NCI-H748 (cell line): ENCODE data around the gene ZNF74.
"Not testable (repeated sequence)": the region's sequence is repeated elsewhere in the genome, so short reads cannot be mapped to it uniquely, and the experiment has no call there.

Experiments
- DNase-seq: peaks from one replicate; lab custom pipeline; 2025; ENCODE audit not compliant: unreplicated experiment; lab: John Stamatoyannopoulos, UW

Gene ZNF74

DNA sequence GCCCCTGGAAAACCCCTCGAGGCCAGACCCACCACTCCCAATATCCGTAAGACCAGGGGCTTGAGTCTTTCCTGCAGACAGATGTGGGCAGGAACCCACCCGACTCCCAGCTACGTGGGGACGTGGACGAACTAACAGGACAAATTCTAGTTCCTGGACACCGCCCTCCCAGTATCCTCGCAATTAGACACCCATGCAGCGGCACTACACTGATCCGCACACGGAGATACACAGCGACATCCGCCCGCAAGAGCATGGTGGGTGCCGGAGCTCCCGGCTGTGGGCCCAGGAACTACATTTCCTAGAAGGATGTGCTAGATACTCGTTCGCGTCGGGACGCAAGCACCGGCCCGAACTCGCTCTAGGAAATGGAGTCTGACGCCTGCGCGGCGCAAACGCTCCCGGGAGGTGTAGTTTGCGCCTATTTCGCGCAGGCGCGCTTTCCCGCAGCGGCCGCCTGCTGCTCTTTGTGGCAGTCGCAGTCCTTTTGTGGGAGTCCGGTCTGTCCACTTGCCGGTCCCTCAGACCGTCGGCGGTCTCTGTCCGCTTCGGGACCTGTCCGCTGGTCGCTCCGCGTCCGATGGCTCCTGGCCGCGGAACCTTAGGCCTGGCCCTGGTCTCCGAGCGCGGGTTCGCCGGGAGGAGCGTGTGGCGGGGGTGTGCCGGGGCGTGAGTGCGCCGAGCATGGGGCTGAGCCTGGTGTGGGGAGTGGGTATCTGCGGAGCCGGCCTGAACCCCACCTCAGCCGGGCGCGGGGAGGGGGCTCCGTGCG lies at the start of gene ZNF74:
ZNF74 (plus strand) TSS at position 447 of the 772 bp plus-strand sequence. CDS start 478 bp downstream, outside the sequence.
- DNase-seq = peak; percentile 88

GRCh38 chr22:20346553-20346952 lies 47.4 kb upstream of the ZNF74 start:
- not testable (repeated sequence) for DNase-seq

DNA sequence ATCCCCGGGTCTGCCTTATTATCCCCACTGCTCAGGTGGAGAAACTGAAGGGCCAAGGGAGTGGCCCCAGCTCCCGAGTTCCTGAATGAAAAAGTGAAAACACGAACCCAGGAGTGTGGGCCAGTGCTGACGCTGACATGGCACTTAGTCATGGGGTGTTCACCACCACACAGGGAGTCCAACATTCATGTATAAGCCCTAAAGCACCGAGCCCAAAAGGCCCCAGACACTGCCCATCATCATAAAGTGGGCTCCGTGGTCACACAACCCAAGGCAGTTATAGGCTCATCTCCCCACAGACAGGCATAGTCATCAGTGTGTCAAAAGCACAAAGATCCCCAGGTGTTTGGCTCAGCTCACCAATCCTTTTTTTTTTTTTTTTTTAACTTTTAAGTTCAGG lies 41.4 kb upstream of the ZNF74 start:
- not testable (repeated sequence) for DNase-seq

DNA sequence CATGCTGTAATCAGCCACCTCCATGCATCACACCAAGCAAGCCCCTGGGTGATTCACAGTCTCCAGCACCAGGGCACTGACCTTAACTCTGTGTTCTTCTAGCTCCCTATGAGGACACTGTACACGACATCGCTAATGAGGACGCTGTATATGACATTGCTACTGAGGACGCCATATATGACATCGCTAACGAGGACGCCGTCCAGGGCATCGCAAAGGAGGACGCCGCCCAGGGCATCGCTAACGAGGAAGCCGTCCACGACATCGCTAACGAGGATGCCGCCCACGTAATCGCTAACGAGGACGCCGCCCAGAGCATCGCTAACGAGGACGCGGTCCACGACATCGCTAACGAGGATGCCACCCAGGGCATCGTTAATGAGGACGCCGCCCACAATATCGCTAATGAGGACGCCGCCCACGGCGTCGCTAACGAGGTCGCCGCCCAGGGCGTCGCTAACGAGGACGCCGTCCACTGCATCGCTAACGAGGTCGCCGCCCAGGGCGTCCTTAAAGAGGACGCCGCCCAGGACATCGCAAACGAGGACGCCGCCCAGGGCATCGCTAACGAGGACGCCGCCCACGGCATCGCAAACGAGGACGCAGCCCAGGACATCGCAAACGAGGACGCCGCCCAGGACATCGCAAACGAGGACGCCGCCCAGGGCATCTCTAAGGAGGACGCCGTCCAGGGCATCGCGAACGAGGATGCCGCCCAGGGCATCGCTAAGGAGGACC lies 39.5 kb upstream of the ZNF74 start:
- DNase-seq = no peak

DNA sequence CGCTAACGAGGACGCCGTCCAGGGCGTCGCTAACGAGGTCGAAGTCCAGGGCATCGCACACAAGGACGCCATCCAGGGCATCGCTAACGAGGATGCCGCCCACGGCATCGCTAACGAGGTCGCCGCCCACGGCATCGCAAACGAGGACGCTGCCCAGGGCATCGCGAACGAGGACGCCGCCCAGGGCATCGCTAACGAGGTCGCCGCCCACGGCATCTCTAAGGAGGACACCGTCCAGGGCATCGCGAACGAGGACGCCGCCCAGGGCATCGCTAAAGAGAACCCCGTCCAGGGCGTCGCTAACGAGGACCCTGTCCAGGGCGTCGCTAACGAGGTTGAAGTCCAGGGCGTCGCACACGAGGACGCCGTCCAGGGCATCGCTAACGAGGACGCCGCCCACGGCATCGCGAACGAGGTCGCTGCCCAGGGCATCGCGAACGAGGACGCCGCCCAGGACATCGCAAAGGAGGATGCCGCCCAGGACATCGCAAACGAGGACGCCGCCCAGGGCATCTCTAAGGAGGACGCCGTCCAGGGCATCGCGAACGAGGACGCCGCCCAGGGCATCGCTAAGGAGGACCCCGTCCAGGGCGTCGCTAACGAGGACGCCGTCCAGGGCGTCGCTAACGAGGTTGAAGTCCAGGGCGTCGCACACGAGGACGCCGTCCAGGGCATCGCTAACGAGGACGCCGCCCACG lies 37.9 kb upstream of the ZNF74 start:
- DNase-seq = not testable (repeated sequence)

DNA sequence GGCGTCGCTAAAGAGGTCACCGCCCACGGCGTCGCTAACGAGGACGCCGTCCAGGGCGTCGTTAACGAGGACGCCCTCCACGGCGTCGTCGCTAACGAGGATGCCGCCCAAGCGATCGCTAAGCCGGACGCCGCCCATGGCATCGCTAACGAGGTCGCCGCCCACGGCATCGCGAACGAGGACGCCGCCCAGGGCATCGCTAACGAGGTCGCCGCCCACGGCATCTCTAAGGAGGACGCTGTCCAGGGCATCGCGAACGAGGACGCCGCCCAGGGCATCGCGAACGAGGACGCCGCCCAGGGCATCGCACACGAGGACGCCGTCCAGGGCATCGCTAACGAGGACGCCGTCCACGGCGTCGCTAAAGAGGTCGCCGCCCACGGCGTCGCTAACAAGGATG lies 37.0 kb upstream of the ZNF74 start:
- not testable (repeated sequence) for DNase-seq

DNA sequence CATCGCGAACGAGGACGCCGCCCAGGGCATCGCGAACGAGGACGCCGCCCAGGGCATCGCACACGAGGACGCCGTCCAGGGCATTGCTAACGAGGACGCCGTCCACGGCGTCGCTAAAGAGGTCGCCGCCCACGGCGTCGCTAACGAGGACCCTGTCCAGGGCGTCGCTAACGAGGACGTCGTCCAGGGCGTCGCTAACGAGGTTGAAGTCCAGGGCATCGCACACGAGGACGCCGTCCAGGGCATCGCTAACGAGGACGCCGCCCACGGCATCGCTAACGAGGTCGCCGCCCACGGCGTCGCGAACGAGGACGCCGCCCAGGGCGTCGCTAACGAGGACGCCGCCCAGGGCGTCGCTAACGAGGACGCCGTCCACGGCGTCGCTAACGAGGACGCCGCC lies 36.0 kb upstream of the ZNF74 start:
- DNase-seq = not testable (repeated sequence)

DNA sequence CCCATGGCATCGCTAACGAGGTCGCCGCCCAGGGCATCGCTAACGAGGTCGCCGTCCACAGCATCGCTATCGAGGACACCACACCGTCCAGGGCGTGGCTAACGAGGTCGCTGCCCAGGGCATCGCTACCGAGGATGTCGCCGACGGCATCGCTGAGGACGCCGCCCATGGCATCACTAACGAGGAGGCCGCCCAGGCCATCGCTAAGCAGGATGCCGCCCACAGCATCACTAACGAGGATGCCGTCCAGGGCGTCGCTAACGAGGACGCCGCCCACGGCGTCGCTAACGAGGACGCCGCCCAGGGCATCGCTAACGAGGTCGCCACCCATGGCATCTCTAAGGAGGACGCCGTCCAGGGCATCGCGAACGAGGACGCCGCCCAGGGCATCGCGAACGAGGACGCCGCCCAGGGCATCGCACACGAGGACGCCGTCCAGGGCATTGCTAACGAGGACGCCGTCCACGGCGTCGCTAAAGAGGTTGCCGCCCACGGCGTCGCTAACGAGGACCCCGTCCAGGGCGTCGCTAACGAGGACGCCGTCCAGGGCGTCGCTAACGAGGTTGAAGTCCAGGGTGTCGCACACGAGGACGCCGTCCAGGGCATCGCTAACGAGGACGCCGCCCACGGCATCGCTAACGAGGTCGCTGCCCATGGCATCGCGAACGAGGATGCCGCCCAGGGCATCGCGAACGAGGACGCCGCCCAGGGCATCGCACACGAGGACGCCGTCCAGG lies 35.3 kb upstream of the ZNF74 start:
- DNase-seq = not testable (repeated sequence)

DNA sequence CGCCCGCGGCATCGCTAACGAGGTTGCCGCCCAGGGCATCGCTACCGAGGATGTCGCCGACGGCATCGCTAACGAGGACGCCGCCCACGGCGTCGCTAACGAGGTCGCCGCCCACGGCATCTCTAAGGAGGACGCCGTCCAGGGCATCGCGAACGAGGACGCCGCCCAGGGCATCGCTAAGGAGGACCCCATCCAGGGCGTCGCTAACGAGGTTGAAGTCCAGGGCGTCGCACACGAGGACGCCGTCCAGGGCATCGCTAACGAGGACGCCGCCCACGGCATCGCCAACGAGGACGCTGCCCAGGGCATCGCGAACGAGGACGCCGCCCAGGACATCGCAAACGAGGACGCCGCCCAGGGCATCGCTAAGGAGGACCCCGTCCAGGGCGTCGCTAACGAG lies 33.7 kb upstream of the ZNF74 start:
- not testable (repeated sequence) for DNase-seq

DNA sequence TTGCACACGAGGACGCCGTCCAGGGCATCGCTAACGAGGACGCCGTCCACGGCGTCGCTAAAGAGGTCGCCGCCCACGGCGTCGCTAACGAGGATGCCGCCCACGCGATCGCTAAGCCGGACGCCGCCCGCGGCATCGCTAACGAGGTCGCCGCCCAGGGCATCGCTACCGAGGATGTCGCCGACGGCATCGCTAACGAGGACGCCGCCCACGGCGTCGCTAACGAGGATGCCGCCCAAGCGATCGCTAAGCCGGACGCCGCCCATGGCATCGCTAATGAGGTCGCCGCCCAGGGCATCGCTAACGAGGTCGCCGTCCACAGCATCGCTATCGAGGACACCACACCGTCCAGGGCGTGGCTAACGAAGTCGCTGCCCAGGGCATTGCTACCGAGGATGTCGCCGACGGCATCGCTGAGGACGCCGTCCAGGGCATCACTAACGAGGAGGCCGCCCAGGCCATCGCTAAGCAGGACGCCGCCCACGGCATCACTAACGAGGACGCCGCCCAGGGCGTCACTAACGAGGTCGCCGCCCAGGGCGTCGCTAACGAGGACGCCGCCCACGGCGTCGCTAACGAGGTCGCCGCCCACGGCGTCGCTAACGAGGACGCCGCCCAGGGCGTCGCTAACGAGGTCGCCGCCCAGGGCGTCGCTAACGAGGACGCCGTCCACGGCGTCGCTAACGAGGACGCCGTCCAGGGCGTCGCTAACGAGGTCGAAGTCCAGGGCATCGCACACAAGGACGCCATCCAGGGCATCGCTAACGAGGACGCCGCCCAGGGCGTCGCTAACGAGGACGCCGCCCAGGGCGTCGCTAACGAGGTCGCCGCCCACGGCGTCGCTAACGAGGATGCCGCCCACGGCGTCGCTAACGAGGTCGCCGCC lies 32.8 kb upstream of the ZNF74 start:
- DNase-seq = not testable (repeated sequence)

DNA sequence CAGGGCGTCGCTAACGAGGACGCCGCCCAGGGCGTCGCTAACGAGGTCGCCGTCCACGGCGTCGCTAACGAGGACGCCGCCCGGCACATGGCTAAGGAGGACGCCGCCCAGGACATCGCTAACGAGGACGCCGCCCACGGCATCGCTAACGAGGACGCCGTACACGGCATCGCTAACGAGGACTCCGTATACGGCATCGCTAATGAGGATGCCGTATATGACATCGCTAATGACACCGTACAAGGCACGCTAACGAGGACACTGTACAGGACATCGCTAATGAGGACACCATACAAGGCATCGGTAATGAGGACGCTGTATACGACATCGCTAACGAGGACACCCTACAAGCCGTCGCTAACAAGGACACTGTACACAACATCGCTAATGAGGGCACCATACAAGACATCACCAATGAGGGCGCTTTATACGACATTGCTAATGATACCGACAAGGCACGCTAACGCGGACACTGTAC lies 32.2 kb upstream of the ZNF74 start:
- DNase-seq = not testable (repeated sequence)

DNA sequence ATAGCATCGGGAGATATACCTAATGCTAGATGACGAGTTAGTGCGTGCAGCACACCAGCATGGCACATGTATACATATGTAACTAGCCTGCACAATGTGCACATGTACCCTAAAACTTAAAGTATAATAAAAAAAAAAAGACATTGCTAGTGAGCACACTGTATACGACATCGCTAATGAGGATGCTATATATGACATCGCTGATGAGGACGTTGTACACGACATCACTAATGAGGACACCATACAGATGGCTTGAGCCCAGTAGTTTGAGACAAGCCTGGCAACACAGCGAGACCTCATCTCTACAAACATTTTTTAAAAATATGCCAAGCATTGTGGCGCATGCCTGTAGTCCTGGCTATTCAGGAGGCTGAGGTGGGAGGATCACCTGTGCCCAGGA lies 31.5 kb upstream of the ZNF74 start:
- not testable (repeated sequence) for DNase-seq

- not testable (repeated sequence) for DNase-seq
Observed at GRCh38 chr22:20364335-20365260, 29.4 kb upstream of the ZNF74 start.

GRCh38 chr22:20366841-20367240 lies 27.1 kb upstream of the ZNF74 start:
- not testable (repeated sequence) for DNase-seq

- DNase-seq = not testable (repeated sequence)
Observed at GRCh38 chr22:20368875-20369274, 25.1 kb upstream of the ZNF74 start.

GRCh38 chr22:20371687-20372086 lies 22.3 kb upstream of the ZNF74 start:
- DNase-seq = not testable (repeated sequence)

GRCh38 chr22:20372406-20372854 lies 21.5 kb upstream of the ZNF74 start:
- DNase-seq = peak; percentile 55

DNA sequence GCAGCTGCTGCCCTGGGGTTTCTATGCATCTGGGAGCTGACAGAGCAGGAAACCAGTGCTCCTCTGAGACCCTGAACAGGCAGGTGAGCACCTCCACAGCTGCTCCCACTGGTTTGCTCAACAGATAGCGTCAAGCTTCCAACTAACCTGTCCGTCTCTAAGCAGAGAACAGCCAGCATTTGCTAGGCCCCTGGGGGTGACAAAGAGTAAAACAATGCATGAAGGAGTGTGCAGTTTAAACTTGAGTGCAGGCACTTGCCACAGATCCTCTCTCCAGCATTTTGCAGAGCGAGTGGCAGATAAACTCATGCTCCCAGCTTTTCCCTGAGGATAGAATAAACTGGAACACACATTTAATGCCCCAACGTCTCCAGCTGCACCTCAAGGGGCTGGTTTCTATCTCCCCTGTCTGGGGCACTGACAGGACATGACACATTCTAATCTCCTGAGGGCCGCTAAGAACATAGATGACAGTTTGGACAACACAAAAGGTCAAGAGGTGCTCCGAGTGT lies 20.7 kb upstream of the ZNF74 start:
- DNase-seq = not testable (repeated sequence)
